Right lobe of liver (tissue), 4 donors: ENCODE results near the gene FAM13A.

Experiments used
- CTCF ChIP-seq, 4 donors: fragments of 200-600 bp in 3 of 4; fragments of 450-650 bp in 1 of 4; IDR thresholded peaks; one replicate each; pipeline versions ENCODE4 v1.5.1 to v1.8.0; 2016 to 2022; ENCODE audit warnings: antibody characterized with exemption in 4 of 4, mild to moderate bottlenecking in 2 of 4
- POLR2A ChIP-seq: fragments of 450-650 bp; IDR thresholded peaks from one replicate; pipeline ENCODE4 v1.6.1; 2017; ENCODE audit warnings: antibody characterized with exemption, mild to moderate bottlenecking
- donor health status: DM: no; HTN: no; CAD: no.
- donor health status: DM: no; HTN: no; CAD: no.
- donor health status: DM: no; HTN: yes; CAD: no.

- TF ChIP-seq CTCF (IDR thresholded peaks at IDR 0.05), result no peak
- TF ChIP-seq POLR2A, result no peak
Measured at GRCh38 chr4:88828842-88829571, 228.0 kb downstream of the FAM13A start.
